CD4-positive, alpha-beta T cell treated with Interleukin-17A for 4 hours (primary cell): ENCODE results near the gene HOGA1.
A peak's percentile ranks its signal among the peaks of the same experiment; 100 is the strongest.
"Not testable (repeated sequence)": the region's sequence is repeated elsewhere in the genome, so short reads cannot be mapped to it uniquely, and the experiment has no call there.

Source experiments
- DNase-seq: peaks from one replicate; pipeline ENCODE4 v3.0.0-alpha.2; 2020; ENCODE audit warnings: mixed read lengths

The HOGA1 gene

GRCh38 chr10:97612386-97612785 lies 28.2 kb downstream of the HOGA1 start:
- DNase-seq, result no peak

DNA sequence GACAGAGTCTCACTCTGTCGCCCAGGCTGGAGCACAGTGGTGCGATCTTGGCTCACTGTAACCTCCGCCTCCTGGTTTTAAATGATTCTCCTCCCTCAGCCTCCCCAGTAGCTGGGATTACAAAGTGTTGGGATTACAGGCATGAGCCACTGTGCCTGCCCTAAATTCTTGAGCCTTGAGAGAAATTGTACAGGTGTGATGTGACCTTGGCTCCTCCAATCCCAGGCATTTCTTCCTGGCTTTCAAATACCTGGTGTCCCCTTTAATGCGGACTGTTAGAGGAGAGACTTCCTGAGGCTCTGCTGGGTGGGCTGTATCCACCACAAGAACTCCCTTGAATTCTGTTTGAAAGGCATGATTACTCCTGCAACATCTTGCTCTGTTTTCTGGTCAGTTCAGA lies 34.1 kb downstream of the HOGA1 start:
- DNase-seq, result no peak

- DNase-seq, result no peak
Measured at GRCh38 chr10:97618733-97619132, 34.5 kb downstream of the HOGA1 start.

DNA sequence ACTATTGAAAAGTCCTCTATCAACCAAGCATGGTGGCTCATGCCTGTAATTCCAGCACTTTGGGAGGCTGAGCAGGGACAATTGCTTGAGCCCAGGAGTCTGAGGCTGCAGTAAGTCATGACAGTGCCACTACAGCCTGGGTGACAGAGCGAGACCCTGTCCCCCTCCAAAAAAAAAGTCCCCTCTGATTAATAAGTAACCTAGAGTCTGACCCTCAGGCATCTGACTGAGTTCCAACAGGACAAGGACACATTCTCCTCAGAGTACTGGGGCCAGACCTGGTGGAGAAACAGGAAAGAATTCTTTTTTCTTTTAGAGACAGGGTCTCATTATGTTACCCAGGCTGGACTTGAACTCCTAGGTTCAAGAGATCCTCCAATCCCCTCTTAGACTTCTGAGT lies 39.1 kb downstream of the HOGA1 start:
- DNase-seq, result no peak

GRCh38 chr10:97627731-97628130 lies 43.5 kb downstream of the HOGA1 start:
- DNase-seq, result no peak

DNA sequence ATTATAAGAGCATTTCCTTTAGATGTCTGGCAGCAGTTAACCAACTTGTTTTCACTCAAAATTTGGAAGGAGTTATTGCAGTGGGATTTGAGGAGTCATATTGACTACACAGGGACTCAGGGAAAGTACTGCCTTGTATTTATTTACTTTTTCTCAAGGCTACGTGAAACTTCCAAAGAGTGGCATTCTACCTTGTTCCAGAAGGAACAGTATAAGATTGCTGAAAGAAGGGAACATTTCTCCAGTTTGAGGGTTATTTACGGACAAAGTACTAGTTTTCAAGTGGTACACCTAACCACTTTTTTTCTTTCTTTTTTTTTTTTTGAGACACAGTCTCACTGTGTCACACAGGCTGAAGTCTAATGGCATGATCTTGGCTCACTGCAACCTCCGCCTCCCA lies 44.0 kb downstream of the HOGA1 start:
- no peak for DNase-seq

GRCh38 chr10:97629289-97629688 lies 45.1 kb downstream of the HOGA1 start:
- DNase-seq, result no peak

GRCh38 chr10:97631098-97631497 lies 46.9 kb downstream of the HOGA1 start:
- no peak for DNase-seq

DNA sequence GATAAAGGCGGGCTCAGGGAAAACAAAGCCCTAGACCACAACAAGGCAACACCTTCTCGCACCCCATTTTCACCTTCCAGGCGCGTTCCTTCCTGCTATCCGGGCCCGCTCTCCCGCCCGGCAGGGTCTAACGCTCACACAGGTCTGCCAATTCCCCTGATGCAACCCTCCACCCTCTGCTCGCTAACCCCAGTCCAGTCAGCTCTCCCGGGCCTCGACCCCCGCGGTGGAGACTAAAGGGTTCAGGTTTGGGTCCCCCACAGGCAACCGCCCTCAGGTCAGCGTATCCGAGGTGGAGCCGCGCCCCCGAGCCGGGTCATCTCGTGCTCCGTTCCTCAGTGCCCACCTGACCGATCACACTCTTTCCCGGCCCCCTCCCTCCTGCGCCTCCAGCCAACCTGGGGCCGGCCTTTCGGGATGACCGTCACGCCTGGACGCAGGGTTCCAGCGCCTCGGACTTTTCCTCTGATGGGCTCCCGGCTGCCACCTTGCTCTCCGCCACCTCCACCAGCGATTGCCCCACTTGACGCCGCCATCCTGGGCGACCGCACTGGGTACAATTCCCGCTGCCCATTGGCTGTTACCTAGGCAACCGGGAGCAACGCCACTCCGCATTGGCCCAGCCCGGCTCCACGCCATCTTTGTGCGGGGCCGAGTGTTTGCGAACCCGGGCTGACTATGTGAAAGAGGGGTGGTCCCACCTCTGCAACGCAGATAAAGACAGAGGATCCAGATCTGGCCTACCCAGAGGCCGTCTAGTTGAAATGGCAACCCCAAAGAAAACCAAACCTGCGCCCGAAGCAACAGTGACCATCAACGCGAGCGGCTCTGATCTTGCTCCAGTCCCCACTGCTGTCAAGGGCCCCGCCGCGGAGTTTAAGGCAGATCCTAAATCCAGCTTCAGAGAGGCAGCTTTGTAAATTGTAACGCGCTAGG lies 49.0 kb downstream of the HOGA1 start, which contains the start of gene MORN4:
TSS of gene MORN4 (minus strand) at position 552 of the 936 bp plus-strand sequence. CDS start 13,847 bp downstream, outside the sequence.
- DNase-seq, result peak; percentile 93

GRCh38 chr10:97633921-97634320 lies 49.7 kb downstream of the HOGA1 start:
- peak; percentile 9 for DNase-seq

DNA sequence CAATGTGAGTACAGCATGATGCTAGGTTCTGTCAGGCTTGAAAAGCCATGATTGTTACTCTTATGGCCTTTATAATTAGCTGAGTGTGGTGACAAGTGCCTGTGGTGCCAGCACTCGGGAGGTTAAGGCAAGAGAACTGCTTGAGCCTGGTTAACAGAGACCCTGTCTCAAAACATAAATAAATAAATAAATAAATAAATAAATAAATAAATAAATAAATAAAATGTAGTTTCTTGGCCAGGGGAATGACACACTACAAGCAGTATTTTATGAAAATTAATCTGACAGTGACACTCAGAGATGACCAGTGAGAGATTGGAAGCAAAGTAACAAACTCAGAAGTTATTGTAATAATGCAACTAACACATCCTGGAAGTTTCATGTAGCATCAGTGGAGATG lies 51.4 kb downstream of the HOGA1 start:
- DNase-seq, result no peak

DNA sequence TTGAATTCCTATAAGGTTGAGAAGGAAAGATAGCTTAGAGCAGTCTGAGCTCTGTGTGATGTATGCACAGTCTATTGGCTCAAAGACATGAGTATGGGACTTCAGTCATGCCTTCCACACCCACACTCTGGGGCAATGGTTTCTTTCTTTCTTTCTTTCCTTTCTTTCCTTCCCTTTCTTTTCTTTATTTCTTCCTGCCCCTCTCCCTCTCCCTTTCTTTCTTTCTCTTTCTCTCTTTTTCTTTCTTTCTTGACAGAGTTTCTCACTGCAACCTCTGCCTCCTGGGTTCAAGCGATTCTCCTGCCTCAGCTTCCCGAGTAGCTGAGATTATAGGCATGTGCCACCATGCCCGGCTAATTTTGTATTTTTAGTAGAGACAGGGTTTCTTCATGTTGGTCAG lies 54.9 kb downstream of the HOGA1 start:
- DNase-seq, result not testable (repeated sequence)

DNA sequence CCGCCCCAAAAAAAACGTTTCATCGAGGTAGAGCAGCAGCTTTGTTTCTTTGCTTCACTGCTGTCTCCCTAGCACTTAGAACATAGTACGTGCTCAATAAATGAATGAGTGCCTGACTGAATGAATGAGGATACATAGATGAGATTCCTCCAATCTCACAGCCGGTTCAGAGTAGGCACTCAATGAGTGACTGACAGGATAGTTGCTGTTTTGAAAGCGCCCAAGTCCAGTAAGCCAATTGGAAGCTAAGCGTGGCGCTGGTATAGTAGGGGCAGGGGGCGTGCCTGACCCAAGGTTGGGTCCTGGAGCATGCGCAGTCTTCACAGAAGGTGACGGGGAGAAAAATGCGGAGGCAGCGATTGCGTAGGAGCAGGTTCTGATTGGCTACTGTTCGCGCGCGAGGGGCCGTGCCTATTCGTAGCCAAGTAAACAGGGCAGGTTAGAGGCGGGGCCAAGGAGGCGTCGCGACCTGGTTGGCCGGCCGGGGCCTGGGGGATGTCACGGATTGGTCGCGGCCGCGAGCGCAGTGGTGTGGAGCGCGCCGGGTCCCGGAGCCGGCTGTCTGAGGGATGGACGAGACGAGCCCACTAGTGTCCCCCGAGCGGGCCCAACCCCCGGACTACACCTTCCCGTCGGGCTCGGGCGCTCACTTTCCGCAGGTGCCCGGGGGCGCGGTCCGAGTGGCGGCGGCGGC lies 56.1 kb downstream of the HOGA1 start, which contains the start of gene PI4K2A:
TSS of gene PI4K2A (plus strand) at position 498 of the 694 bp plus-strand sequence. CDS start at position 570, 72 bp downstream.
- DNase-seq, result peak; percentile 99

DNA sequence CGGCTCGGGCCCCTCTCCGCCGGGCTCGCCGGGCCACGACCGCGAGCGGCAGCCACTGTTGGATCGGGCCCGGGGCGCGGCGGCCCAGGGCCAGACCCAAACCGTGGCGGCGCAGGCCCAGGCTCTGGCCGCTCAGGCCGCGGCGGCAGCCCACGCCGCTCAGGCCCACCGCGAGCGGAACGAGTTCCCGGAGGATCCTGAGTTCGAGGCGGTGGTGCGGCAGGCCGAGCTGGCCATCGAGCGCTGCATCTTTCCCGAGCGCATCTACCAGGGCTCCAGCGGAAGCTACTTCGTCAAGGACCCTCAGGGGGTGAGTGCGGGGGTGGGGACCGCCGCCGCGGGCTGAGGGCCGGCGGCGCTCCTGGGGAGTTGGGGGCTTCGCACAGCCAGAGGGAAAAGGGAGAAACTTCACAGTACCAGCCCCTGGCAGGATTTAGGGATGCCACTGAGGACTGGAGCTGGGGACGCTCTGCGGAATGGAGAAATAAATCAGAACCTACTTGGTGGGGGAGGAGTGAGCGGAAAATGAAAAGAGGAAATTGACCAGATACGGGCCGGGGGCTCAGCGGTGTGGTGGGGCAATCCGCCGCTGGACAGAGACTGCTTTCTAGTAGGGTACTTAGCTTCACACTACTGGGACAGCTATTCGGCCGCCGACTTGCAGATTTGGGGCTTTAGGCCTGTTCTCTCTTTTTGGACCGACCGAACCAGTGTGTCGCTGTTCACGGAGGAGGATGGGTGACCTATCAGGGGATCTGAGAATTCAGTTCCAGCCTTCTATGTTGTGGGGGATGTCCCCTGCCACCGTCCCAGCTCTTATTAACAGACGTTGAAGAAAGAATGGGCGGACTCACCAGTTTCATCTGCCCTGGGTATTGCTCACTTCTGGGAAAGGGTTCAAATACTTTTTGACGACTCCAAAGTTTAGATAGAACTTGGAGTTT lies 57.0 kb downstream of the HOGA1 start:
- DNase-seq, result peak; percentile 28

DNA sequence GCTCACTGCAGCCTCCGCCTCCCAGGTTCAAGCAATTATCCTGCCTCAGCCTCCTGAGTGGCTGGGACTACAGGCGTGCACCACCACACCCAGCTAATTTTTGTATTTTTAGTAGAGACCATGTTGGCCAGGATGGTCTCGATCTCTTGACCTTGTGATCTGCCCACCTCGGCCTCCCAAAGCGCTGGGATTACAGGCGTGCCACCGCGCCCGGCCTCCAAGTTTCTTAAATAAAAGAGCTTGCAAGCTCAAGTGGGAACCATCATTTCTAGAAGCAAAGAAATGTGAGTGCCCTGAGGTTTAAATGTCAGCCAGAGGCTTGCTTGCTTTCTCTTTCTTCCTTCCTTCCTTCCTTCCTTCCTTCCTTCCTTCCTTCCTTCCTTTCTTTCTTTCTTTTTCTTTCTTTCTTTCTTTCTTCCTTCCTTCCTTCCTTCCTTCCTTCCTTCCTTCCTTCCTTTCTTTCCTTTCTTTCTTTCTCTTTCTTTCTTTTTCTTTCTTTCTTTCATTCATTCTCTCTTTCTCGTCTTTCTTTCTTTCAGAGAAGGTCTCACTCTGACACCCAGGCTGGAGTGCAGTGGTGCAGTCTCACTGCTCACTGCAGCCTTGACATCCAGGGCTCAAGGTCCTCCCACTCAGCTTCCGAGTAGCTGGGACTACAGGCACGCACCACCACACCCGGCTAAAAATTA lies 58.4 kb downstream of the HOGA1 start:
- DNase-seq, result not testable (repeated sequence)

GRCh38 chr10:97643441-97643985 lies 59.3 kb downstream of the HOGA1 start:
- no peak for DNase-seq

- DNase-seq, result no peak
Measured at GRCh38 chr10:97644936-97645335, 60.7 kb downstream of the HOGA1 start.

DNA sequence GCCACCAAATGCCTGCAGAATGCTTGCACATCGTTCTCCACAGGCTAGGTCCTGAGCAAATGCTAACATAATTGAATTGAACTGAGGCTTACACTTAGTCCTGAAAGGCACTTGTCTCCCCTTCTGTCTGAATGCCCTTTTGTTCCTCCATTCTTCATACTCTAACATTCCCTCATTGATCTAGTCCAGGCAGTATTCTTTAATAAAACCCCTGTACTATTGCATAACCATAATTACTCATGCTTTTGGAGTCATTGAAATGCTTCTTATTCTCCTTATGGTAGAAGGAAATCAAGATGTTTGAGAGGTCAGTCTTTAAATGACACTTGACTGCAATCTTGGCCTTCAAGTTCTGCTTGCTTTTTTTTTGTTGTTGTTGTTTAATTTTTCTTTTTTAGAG lies 63.4 kb downstream of the HOGA1 start:
- no peak for DNase-seq

GRCh38 chr10:97648562-97649404 lies 64.6 kb downstream of the HOGA1 start:
- peak; percentile 41 for DNase-seq

DNA sequence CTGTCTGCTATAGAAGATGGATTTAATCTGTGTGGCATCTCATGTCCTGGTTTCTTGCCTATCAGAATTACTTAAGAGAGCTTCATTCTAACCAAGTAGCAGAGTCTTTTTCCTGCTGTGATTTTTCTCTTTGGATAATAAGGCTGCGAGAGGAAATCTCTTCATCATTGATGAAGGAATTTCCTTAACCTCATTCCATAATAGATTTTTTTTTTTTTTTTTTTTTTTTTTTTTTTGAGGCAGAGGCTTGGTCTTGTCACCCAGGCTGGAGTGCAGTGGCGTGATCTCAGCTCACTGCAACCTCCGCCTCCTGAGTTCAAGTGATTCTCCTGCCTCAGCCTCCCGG lies 65.2 kb downstream of the HOGA1 start:
- not testable (repeated sequence) for DNase-seq

- no peak for DNase-seq
Measured at GRCh38 chr10:97650726-97651125, 66.5 kb downstream of the HOGA1 start.
